ENCODE data around the gene PI16.

DNA sequence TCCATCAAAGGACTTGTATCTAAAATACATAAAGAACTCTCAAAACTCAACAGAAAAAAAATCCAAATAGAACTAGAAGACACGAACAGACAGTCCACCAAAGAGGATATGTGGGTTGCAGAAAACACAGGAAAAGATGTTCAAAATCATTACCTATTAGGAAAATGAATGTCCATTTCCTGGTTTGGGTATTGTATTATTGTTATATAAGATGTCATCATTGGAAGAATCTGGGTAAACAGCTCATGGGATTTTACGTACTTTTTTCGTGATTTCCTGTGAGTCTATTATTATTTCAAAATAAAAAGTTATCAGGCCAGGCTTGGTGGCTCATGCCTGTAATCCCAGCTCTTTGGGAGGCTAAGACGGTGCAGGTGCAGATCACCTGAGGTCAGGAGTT is 9.2 kb upstream of the PI16 start:
- TF ChIP-seq, protein P1, sequence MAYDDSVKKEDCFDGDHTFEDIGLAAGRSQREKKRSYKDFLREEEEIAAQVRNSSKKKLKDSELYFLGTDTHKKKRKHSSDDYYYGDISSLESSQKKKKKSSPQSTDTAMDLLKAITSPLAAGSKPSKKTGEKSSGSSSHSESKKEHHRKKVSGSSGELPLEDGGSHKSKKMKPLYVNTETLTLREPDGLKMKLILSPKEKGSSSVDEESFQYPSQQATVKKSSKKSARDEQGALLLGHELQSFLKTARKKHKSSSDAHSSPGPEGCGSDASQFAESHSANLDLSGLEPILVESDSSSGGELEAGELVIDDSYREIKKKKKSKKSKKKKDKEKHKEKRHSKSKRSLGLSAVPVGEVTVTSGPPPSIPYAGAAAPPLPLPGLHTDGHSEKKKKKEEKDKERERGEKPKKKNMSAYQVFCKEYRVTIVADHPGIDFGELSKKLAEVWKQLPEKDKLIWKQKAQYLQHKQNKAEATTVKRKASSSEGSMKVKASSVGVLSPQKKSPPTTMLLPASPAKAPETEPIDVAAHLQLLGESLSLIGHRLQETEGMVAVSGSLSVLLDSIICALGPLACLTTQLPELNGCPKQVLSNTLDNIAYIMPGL (CRISPR knock-in tag; IDR thresholded peaks at IDR 0.05): no peak
- TF ChIP-seq, protein P2, sequence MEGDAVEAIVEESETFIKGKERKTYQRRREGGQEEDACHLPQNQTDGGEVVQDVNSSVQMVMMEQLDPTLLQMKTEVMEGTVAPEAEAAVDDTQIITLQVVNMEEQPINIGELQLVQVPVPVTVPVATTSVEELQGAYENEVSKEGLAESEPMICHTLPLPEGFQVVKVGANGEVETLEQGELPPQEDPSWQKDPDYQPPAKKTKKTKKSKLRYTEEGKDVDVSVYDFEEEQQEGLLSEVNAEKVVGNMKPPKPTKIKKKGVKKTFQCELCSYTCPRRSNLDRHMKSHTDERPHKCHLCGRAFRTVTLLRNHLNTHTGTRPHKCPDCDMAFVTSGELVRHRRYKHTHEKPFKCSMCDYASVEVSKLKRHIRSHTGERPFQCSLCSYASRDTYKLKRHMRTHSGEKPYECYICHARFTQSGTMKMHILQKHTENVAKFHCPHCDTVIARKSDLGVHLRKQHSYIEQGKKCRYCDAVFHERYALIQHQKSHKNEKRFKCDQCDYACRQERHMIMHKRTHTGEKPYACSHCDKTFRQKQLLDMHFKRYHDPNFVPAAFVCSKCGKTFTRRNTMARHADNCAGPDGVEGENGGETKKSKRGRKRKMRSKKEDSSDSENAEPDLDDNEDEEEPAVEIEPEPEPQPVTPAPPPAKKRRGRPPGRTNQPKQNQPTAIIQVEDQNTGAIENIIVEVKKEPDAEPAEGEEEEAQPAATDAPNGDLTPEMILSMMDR (IDR thresholded peaks at IDR 0.05): no peak
- TF ChIP-seq, protein P3, sequence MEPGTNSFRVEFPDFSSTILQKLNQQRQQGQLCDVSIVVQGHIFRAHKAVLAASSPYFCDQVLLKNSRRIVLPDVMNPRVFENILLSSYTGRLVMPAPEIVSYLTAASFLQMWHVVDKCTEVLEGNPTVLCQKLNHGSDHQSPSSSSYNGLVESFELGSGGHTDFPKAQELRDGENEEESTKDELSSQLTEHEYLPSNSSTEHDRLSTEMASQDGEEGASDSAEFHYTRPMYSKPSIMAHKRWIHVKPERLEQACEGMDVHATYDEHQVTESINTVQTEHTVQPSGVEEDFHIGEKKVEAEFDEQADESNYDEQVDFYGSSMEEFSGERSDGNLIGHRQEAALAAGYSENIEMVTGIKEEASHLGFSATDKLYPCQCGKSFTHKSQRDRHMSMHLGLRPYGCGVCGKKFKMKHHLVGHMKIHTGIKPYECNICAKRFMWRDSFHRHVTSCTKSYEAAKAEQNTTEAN (CRISPR knock-in tag; IDR thresholded peaks at IDR 0.05): no peak
- no peak for TF ChIP-seq TEAD4 (CRISPR knock-in tag; IDR thresholded peaks at IDR 0.05)
- TF ChIP-seq, protein P4, sequence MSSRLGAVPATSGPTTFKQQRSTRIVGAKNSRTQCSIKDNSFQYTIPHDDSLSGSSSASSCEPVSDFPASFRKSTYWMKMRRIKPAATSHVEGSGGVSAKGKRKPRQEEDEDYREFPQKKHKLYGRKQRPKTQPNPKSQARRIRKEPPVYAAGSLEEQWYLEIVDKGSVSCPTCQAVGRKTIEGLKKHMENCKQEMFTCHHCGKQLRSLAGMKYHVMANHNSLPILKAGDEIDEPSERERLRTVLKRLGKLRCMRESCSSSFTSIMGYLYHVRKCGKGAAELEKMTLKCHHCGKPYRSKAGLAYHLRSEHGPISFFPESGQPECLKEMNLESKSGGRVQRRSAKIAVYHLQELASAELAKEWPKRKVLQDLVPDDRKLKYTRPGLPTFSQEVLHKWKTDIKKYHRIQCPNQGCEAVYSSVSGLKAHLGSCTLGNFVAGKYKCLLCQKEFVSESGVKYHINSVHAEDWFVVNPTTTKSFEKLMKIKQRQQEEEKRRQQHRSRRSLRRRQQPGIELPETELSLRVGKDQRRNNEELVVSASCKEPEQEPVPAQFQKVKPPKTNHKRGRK (CRISPR knock-in tag; IDR thresholded peaks at IDR 0.05; ENCODE audit: borderline replicate concordance): no peak
- TF ChIP-seq, protein P5, sequence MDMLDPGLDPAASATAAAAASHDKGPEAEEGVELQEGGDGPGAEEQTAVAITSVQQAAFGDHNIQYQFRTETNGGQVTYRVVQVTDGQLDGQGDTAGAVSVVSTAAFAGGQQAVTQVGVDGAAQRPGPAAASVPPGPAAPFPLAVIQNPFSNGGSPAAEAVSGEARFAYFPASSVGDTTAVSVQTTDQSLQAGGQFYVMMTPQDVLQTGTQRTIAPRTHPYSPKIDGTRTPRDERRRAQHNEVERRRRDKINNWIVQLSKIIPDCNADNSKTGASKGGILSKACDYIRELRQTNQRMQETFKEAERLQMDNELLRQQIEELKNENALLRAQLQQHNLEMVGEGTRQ (CRISPR knock-in tag; IDR thresholded peaks at IDR 0.05): no peak
- TF ChIP-seq, protein P6, sequence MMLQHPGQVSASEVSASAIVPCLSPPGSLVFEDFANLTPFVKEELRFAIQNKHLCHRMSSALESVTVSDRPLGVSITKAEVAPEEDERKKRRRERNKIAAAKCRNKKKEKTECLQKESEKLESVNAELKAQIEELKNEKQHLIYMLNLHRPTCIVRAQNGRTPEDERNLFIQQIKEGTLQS (CRISPR knock-in tag; conservative IDR thresholded peaks at IDR 0.05): no peak
- TF ChIP-seq NR2C2 (CRISPR knock-in tag; IDR thresholded peaks at IDR 0.05): no peak
- no peak for TF ChIP-seq ZNF317 (CRISPR knock-in tag; IDR thresholded peaks at IDR 0.05; ENCODE audit: borderline replicate concordance, low read depth)
